Measurements from ENCODE around the gene GGA3. TPM values are rescaled to one million over a fixed set of nuclear protein-coding genes. Genes with fewer than 3 reads are reported as not detected.
A peak's percentile ranks its signal among the peaks of the same experiment; 100 is the strongest.
"Not testable (repeated sequence)": the region's sequence is repeated elsewhere in the genome, so short reads cannot be mapped to it uniquely, and the experiment has no call there.

GGA3 gene
- polyA plus RNA-seq, 4 donors: 17.6 to 39.1 (median 22.4) TPM

- Histone ChIP-seq H3K4me1 (ENCODE audit: control insufficient read depth in 3 of 3, insufficient read depth in 2 of 3, low read depth in 1 of 3, low read length in 2 of 3) (peaks cover 0 to 4% (median 0%) of the 10 kb centered on the region in 3 donors), H3K36me3 (ENCODE audit: control insufficient read depth in 3 of 3, insufficient read depth in 2 of 3, low read depth in 1 of 3, low read length in 3 of 3) (peaks cover 0 to 45% (median 13%) of the 10 kb centered on the region in 3 donors), H3K27ac (ENCODE audit: low read depth in 1 of 3, low read length in 2 of 3) (no peak overlapping the region), H3K9me3 (ENCODE audit: control insufficient read depth in 2 of 2, insufficient read depth in 1 of 2, low read depth in 1 of 2, low read length in 1 of 2) (no peaks in the 10 kb centered on the region), H3K4me3 (ENCODE audit: low read depth in 1 of 3, low read length in 3 of 3) (no peak overlapping the region), H3K27me3 (ENCODE audit: control insufficient read depth in 3 of 3, insufficient read depth in 3 of 3, low read length in 3 of 3) (no peaks in the 10 kb centered on the region)
- FAIRE-seq (no peak), DNase-seq (no peak)
- WGBS, 3 donors: 82 to 92% (median 82%) methylated on average over 6 of the region's 6 CpGs
These were observed 23.7 kb upstream of the GGA3 start for GRCh38 chr17:75285123-75285522.

GRCh38 chr17:75280189-75280588, 18.8 kb upstream of the GGA3 start:
- 97 to 100% (median 97%) methylated on average over 4 of the region's 4 CpGs for WGBS, 3 donors

GRCh38 chr17:75277664-75278071, 16.3 kb upstream of the GGA3 start:
- H3K4me3 ChIP-seq (ENCODE audit: low read depth in 1 of 3, low read length in 3 of 3): no peak overlapping the region
- DNase-seq (no peak), FAIRE-seq (no peak)
- no peaks in the 10 kb centered on the region for H3K27me3 ChIP-seq (ENCODE audit: control insufficient read depth in 3 of 3, insufficient read depth in 3 of 3, low read length in 3 of 3)
- H3K36me3 ChIP-seq (ENCODE audit: control insufficient read depth in 3 of 3, insufficient read depth in 2 of 3, low read depth in 1 of 3, low read length in 3 of 3): peaks cover 0 to 58% (median 8%) of the 10 kb centered on the region in 3 donors
- H3K4me1 ChIP-seq (ENCODE audit: control insufficient read depth in 3 of 3, insufficient read depth in 2 of 3, low read depth in 1 of 3, low read length in 2 of 3): no peaks in the 10 kb centered on the region
- WGBS, 3 donors: 85 to 95% (median 94%) methylated on average over 5 to 6 of the region's 6 CpGs
- H3K9me3 ChIP-seq (ENCODE audit: control insufficient read depth in 2 of 2, insufficient read depth in 1 of 2, low read depth in 1 of 2, low read length in 1 of 2): no peaks in the 10 kb centered on the region
- no peak overlapping the region for H3K27ac ChIP-seq (ENCODE audit: low read depth in 1 of 3, low read length in 2 of 3)

More at GRCh38 chr17:75280189-75280588, 18.8 kb upstream of the GGA3 start:
- DNase-seq; FAIRE-seq; H3K27me3 ChIP-seq (ENCODE audit: control insufficient read depth in 3 of 3, insufficient read depth in 3 of 3, low read length in 3 of 3); H3K27ac ChIP-seq (ENCODE audit: low read depth in 1 of 3, low read length in 2 of 3); H3K4me3 ChIP-seq (ENCODE audit: low read depth in 1 of 3, low read length in 3 of 3); H3K4me1 ChIP-seq (ENCODE audit: control insufficient read depth in 3 of 3, insufficient read depth in 2 of 3, low read depth in 1 of 3, low read length in 2 of 3); H3K9me3 ChIP-seq (ENCODE audit: control insufficient read depth in 2 of 2, insufficient read depth in 1 of 2, low read depth in 1 of 2, low read length in 1 of 2): not testable (repeated sequence)
- H3K36me3 ChIP-seq (ENCODE audit: control insufficient read depth in 3 of 3, insufficient read depth in 2 of 3, low read depth in 1 of 3, low read length in 3 of 3): peaks cover 0 to 50% (median 9%) of the 10 kb centered on the region in 3 donors

GRCh38 chr17:75273977-75274708, 12.7 kb upstream of the GGA3 start:
- Histone ChIP-seq H3K9me3 (ENCODE audit: control insufficient read depth in 2 of 2, insufficient read depth in 1 of 2, low read depth in 1 of 2, low read length in 1 of 2) (no peaks in the 10 kb centered on the region), H3K36me3 (ENCODE audit: control insufficient read depth in 3 of 3, insufficient read depth in 2 of 3, low read depth in 1 of 3, low read length in 3 of 3) (peaks cover 0 to 47% (median 2%) of the 10 kb centered on the region in 3 donors), H3K4me3 (ENCODE audit: low read depth in 1 of 3, low read length in 3 of 3) (no peak overlapping the region), H3K27me3 (ENCODE audit: control insufficient read depth in 3 of 3, insufficient read depth in 3 of 3, low read length in 3 of 3) (no peaks in the 10 kb centered on the region), H3K4me1 (ENCODE audit: control insufficient read depth in 3 of 3, insufficient read depth in 2 of 3, low read depth in 1 of 3, low read length in 2 of 3) (peaks cover 2 to 19% (median 4%) of the 10 kb centered on the region in 3 donors), H3K27ac (ENCODE audit: low read depth in 1 of 3, low read length in 2 of 3) (no peak overlapping the region)
- DNase-seq: no peak
- FAIRE-seq: no peak
- 78 to 80% (median 79%) methylated on average over 7 of the region's 7 CpGs for WGBS, 3 donors

GRCh38 chr17:75272848-75273184, 11.4 kb upstream of the GGA3 start:
- no peak for DNase-seq
- H3K4me1 ChIP-seq (ENCODE audit: control insufficient read depth in 3 of 3, insufficient read depth in 2 of 3, low read depth in 1 of 3, low read length in 2 of 3): peaks cover 2 to 22% (median 4%) of the 10 kb centered on the region in 3 donors
- no peaks in the 10 kb centered on the region for H3K9me3 ChIP-seq (ENCODE audit: control insufficient read depth in 2 of 2, insufficient read depth in 1 of 2, low read depth in 1 of 2, low read length in 1 of 2)
- H3K36me3 ChIP-seq (ENCODE audit: control insufficient read depth in 3 of 3, insufficient read depth in 2 of 3, low read depth in 1 of 3, low read length in 3 of 3): peaks cover 0 to 40% (median 2%) of the 10 kb centered on the region in 3 donors
- 79 to 90% (median 88%) methylated on average over 3 of the region's 3 CpGs for WGBS, 3 donors
- H3K4me3 ChIP-seq (ENCODE audit: low read depth in 1 of 3, low read length in 3 of 3): no peak overlapping the region
- no peak for FAIRE-seq
- no peak overlapping the region for H3K27ac ChIP-seq (ENCODE audit: low read depth in 1 of 3, low read length in 2 of 3)
- H3K27me3 ChIP-seq (ENCODE audit: control insufficient read depth in 3 of 3, insufficient read depth in 3 of 3, low read length in 3 of 3): no peaks in the 10 kb centered on the region

- Histone ChIP-seq H3K36me3 (ENCODE audit: control insufficient read depth in 3 of 3, insufficient read depth in 2 of 3, low read depth in 1 of 3, low read length in 3 of 3) (peaks cover 0 to 40% (median 2%) of the 10 kb centered on the region in 3 donors), H3K9me3 (ENCODE audit: control insufficient read depth in 2 of 2, insufficient read depth in 1 of 2, low read depth in 1 of 2, low read length in 1 of 2) (no peaks in the 10 kb centered on the region), H3K27me3 (ENCODE audit: control insufficient read depth in 3 of 3, insufficient read depth in 3 of 3, low read length in 3 of 3) (no peaks in the 10 kb centered on the region), H3K27ac (ENCODE audit: low read depth in 1 of 3, low read length in 2 of 3) (peak overlapping the region in 2 of 3 donors; percentile 76 to 93), H3K4me1 (ENCODE audit: control insufficient read depth in 3 of 3, insufficient read depth in 2 of 3, low read depth in 1 of 3, low read length in 2 of 3) (peaks cover 2 to 28% (median 4%) of the 10 kb centered on the region in 3 donors), H3K4me3 (ENCODE audit: low read depth in 1 of 3, low read length in 3 of 3) (peak overlapping the region; percentile 55 to 91 (median 77))
- FAIRE-seq (no peak), DNase-seq (no peak)
- WGBS, 3 donors: 53 to 54% (median 53%) methylated on average over 21 to 24 of the region's 24 CpGs
These were observed 10.8 kb upstream of the GGA3 start for GRCh38 chr17:75271955-75272847.

- H3K27me3 ChIP-seq (ENCODE audit: control insufficient read depth in 3 of 3, insufficient read depth in 3 of 3, low read length in 3 of 3): no peaks in the 10 kb centered on the region
- DNase-seq (peak; percentile 80 to 93), FAIRE-seq (no peak)
These were observed 10.0 kb upstream of the GGA3 start for GRCh38 chr17:75271233-75271954.

GRCh38 chr17:75270966-75271232, 9.5 kb upstream of the GGA3 start, which contains the start of gene MIF4GD:
TSS of gene MIF4GD (minus strand) at chr17:75271231. CDS start at chr17:75270195, 1,036 bp downstream.
- no peaks in the 10 kb centered on the region for H3K27me3 ChIP-seq (ENCODE audit: control insufficient read depth in 3 of 3, insufficient read depth in 3 of 3, low read length in 3 of 3)
- no peak for DNase-seq
- peak within 1 kb of the TSS; percentile 60 to 98 (median 91) for H3K4me3 ChIP-seq (ENCODE audit: low read depth in 1 of 3, low read length in 3 of 3)
- peaks cover 0 to 48% (median 2%) of the 10 kb centered on the region in 3 donors for H3K36me3 ChIP-seq (ENCODE audit: control insufficient read depth in 3 of 3, insufficient read depth in 2 of 3, low read depth in 1 of 3, low read length in 3 of 3)
- H3K4me1 ChIP-seq (ENCODE audit: control insufficient read depth in 3 of 3, insufficient read depth in 2 of 3, low read depth in 1 of 3, low read length in 2 of 3): peaks cover 2 to 31% (median 4%) of the 10 kb centered on the region in 3 donors
- WGBS, 3 donors: 0 to 1% (median 1%) methylated on average over 19 to 39 of the region's 39 CpGs
- no peaks in the 10 kb centered on the region for H3K9me3 ChIP-seq (ENCODE audit: control insufficient read depth in 2 of 2, insufficient read depth in 1 of 2, low read depth in 1 of 2, low read length in 1 of 2)
- FAIRE-seq: no peak
- H3K27ac ChIP-seq (ENCODE audit: low read depth in 1 of 3, low read length in 2 of 3): peak within 1 kb of the TSS; percentile 88 to 95 (median 94)

More at GRCh38 chr17:75271233-75271954, 10.0 kb upstream of the GGA3 start:
- H3K36me3 ChIP-seq (ENCODE audit: control insufficient read depth in 3 of 3, insufficient read depth in 2 of 3, low read depth in 1 of 3, low read length in 3 of 3): peaks cover 0 to 43% (median 2%) of the 10 kb centered on the region in 3 donors
- H3K27ac ChIP-seq (ENCODE audit: low read depth in 1 of 3, low read length in 2 of 3): peak overlapping the region; percentile 56 to 93 (median 76)
- H3K9me3 ChIP-seq (ENCODE audit: control insufficient read depth in 2 of 2, insufficient read depth in 1 of 2, low read depth in 1 of 2, low read length in 1 of 2): no peaks in the 10 kb centered on the region
- H3K4me3 ChIP-seq (ENCODE audit: low read depth in 1 of 3, low read length in 3 of 3): peak overlapping the region; percentile 55 to 91 (median 77)
- WGBS, 3 donors: 0% methylated on average over 59 to 74 of the region's 74 CpGs
- peaks cover 2 to 31% (median 4%) of the 10 kb centered on the region in 3 donors for H3K4me1 ChIP-seq (ENCODE audit: control insufficient read depth in 3 of 3, insufficient read depth in 2 of 3, low read depth in 1 of 3, low read length in 2 of 3)
